Thymus (tissue), 14 donors: Measurements from ENCODE around the gene PSMD11. TPM values are rescaled to one million over a fixed set of nuclear protein-coding genes. Genes with fewer than 3 reads are reported as not detected.
"Not testable (repeated sequence)": the region's sequence is repeated elsewhere in the genome, so short reads cannot be mapped to it uniquely, and the experiment has no call there.

Experiments
- DNase-seq, 9 donors: peaks; one replicate each; pipeline ENCODE4 v3.0.0-alpha.2; 2013; ENCODE audit warnings: low spot score in 9 of 9, low read depth in 6 of 9, missing footprints in 1 of 9
- H3K27ac ChIP-seq, 2 donors: one replicate each; pipeline ENCODE4 v1.5.1; 2013; ENCODE audit warnings: control low read depth in 1 of 2, low read depth in 1 of 2, low read length in 1 of 2, mild to moderate bottlenecking in 1 of 2, moderate library complexity in 1 of 2
- H3K27me3 ChIP-seq, 2 donors: one replicate each; pipeline ENCODE4 v1.5.1; 2013; ENCODE audit warnings: low read length in 1 of 2; ENCODE audit not compliant: control insufficient read depth in 2 of 2, insufficient read depth in 1 of 2
- H3K36me3 ChIP-seq, 2 donors: one replicate each; pipeline ENCODE4 v1.5.1; 2013; ENCODE audit warnings: low read length in 1 of 2, mild to moderate bottlenecking in 1 of 2, moderate library complexity in 1 of 2; ENCODE audit not compliant: control insufficient read depth in 2 of 2, insufficient read depth in 2 of 2
- H3K4me1 ChIP-seq, 2 donors: one replicate each; pipeline ENCODE4 v1.5.1; 2013; ENCODE audit warnings: low read length in 2 of 2; ENCODE audit not compliant: control insufficient read depth in 2 of 2, insufficient read depth in 2 of 2
- H3K4me3 ChIP-seq, 2 donors: one replicate each; pipeline ENCODE4 v1.5.1; 2013; ENCODE audit warnings: low read length in 2 of 2, control low read depth in 1 of 2, mild to moderate bottlenecking in 1 of 2
- H3K9me3 ChIP-seq, 2 donors: one replicate each; pipeline ENCODE4 v1.5.1; 2013; ENCODE audit warnings: low read length in 1 of 2, mild to moderate bottlenecking in 1 of 2; ENCODE audit not compliant: control insufficient read depth in 2 of 2, insufficient read depth in 1 of 2
- WGBS: extraction: QIAGEN DNeasy Blood & Tissue Kit; methylation state at CpG from one replicate; pipeline ENCODE4 v1.1.7; 2013; 5-methylcytosine and 5-hydroxymethylcytosine counted together
- long read RNA-seq, 10 donors: transcript quantifications; one replicate each; lab custom pipeline, GENCODE V29; 2026
- polyA plus RNA-seq: library from polyadenylated mRNA; stranded (reverse); fragments of 200-250 nt; gene quantifications from one replicate; pipeline ENCODE4 v1.2.3, GENCODE V29; 2013
- total RNA-seq: library from RNA; stranded (reverse); fragments of 120-200 nt; gene quantifications from one replicate; pipeline ENCODE4 v1.2.4, GENCODE V29; 2013
- donor health status: healthy.

The PSMD11 gene
- total RNA-seq (57.3 TPM), polyA plus RNA-seq (49.6 TPM)
- long read RNA-seq, donor 1, full-length matches to known transcripts = 3 of 3 reads
- long read RNA-seq, donor 1, partial matches to known transcripts = 0 of 3 reads
- long read RNA-seq, donor 1, other reads (novel, unspliced or antisense) = 0 of 3 reads
- long read RNA-seq, donor 2 = 0 reads
- long read RNA-seq, donor 3, full-length matches to known transcripts = 37 of 42 reads
- long read RNA-seq, donor 3, partial matches to known transcripts = 5 of 42 reads
- long read RNA-seq, donor 3, other reads (novel, unspliced or antisense) = 0 of 42 reads
- long read RNA-seq, donor 4, full-length matches to known transcripts = 12 of 17 reads
- long read RNA-seq, donor 4, partial matches to known transcripts = 5 of 17 reads
- long read RNA-seq, donor 4, other reads (novel, unspliced or antisense) = 0 of 17 reads
- long read RNA-seq, donor 5, full-length matches to known transcripts = 43 of 48 reads
- long read RNA-seq, donor 5, partial matches to known transcripts = 5 of 48 reads
- long read RNA-seq, donor 5, other reads (novel, unspliced or antisense) = 0 of 48 reads
- long read RNA-seq, donor 6, full-length matches to known transcripts = 29 of 34 reads
- long read RNA-seq, donor 6, partial matches to known transcripts = 5 of 34 reads
- long read RNA-seq, donor 6, other reads (novel, unspliced or antisense) = 0 of 34 reads
- long read RNA-seq, donor 7, full-length matches to known transcripts = 34 of 43 reads
- long read RNA-seq, donor 7, partial matches to known transcripts = 9 of 43 reads
- long read RNA-seq, donor 7, other reads (novel, unspliced or antisense) = 0 of 43 reads
- long read RNA-seq, donor 8, full-length matches to known transcripts = 15 of 15 reads
- long read RNA-seq, donor 8, partial matches to known transcripts = 0 of 15 reads
- long read RNA-seq, donor 8, other reads (novel, unspliced or antisense) = 0 of 15 reads
- long read RNA-seq, donor 9, full-length matches to known transcripts = 23 of 23 reads
- long read RNA-seq, donor 9, partial matches to known transcripts = 0 of 23 reads
- long read RNA-seq, donor 9, other reads (novel, unspliced or antisense) = 0 of 23 reads
- long read RNA-seq, donor 10, full-length matches to known transcripts = 22 of 27 reads
- long read RNA-seq, donor 10, partial matches to known transcripts = 5 of 27 reads
- long read RNA-seq, donor 10, other reads (novel, unspliced or antisense) = 0 of 27 reads

DNA sequence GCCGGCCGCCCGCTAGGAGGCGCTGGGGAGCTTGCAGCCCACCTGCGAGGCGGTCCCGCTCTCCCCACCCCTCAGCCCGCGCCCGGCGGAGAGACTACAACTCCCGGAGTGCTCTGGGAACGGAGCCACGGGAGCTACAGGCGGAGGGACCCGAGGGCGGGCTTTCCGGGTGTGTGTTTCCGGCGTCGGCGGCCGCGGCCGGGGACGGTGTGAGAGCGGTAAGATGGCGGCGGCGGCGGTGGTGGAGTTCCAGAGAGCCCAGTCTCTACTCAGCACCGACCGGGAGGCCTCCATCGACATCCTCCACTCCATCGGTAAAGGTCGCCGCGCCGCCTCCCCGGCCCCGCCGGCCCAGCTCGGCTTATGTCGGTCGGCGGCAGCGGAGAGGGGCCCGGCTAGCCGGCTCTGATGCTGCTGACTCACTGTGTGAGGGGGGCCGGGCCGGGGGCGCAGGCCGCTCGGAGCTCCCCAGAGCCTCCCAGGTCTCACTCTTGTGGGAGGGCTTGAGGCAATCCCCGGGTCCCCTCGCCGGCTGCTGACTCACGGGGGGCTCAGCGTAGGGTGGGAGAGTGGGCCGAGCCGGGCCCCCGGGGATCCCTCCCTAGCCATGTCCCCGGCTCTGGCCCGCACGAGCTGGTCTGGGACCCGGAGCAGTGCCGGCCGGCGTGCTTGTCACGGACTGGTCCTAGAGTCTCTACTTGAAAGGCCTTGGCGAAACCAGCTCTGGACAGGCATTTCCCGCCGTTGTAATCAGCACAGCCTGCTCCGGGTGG, at the start of gene PSMD11:
Gene PSMD11, plus strand, starts transcription at position 210 of the 773 bp plus-strand sequence. Its CDS starts 14 bp downstream, at position 224.
- Histone ChIP-seq H3K27me3 (peaks cover 2 to 16% of the 10 kb centered on the region in 2 donors), H3K27ac (peak within 1 kb of the TSS; percentile 70 to 75), H3K36me3 (peaks cover 3 to 25% of the 10 kb centered on the region in 2 donors), H3K4me1 (peaks cover 5 to 7% of the 10 kb centered on the region in 2 donors), H3K4me3 (peak within 1 kb of the TSS; percentile 88 to 91), H3K9me3 (peaks cover 0 to 3% of the 10 kb centered on the region in 2 donors)
- WGBS = under 1% methylated on average over 74 of the region's 74 CpGs
- peak; percentile 90 to 99 (median 97) for DNase-seq

DNA sequence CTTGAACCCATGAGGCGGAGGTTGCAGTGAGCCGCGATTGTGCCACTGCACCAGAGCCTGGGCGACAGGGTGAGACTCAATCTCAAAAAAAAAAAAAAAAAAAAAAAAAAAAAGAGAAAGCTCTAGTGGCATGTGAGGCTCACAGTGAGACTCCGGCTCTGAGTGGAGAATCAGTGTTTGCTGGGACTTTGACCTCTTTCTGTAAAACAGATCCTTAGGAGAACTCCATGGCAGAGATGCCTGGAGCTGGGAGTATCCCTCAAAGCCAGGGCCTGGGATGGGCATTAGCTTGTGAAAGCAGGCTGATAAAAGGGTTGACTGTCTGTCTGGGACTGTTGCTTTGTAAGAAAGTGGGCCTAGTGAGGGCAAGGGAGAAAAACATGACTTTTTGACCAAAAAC, 48.0 kb upstream of the PSMD11 start:
- H3K4me1 ChIP-seq = no peaks in the 10 kb centered on the region
- H3K4me3 ChIP-seq = no peak overlapping the region
- no peaks in the 10 kb centered on the region for H3K27me3 ChIP-seq
- no peaks in the 10 kb centered on the region for H3K36me3 ChIP-seq
- 98% methylated on average over 5 of the region's 5 CpGs for WGBS
- no peak overlapping the region for H3K27ac ChIP-seq
- H3K9me3 ChIP-seq = no peaks in the 10 kb centered on the region
- no peak for DNase-seq

DNA sequence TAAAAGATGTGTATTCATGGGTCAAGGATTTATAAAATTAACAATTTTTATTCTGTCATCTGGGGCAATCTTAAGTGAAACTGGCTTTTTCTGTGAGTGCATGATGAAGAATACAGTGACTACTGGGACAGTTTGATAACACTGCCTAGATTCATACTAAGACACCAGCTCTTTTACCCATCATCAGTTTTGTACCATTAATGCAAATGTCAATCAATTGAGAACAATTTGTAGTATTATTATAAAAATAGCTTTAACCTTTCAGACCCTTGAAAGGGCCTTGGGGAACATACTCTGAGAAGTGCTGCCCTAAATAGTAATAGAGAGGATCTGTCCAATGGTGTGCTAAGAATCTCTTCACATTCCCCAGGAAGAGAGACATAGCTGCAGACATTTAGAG, 45.4 kb upstream of the PSMD11 start:
- no peak for DNase-seq
- H3K4me3 ChIP-seq = no peak overlapping the region
- no peaks in the 10 kb centered on the region for H3K36me3 ChIP-seq
- H3K4me1 ChIP-seq = no peaks in the 10 kb centered on the region
- H3K27ac ChIP-seq = no peak overlapping the region
- H3K27me3 ChIP-seq = no peaks in the 10 kb centered on the region
- H3K9me3 ChIP-seq = no peaks in the 10 kb centered on the region

DNA sequence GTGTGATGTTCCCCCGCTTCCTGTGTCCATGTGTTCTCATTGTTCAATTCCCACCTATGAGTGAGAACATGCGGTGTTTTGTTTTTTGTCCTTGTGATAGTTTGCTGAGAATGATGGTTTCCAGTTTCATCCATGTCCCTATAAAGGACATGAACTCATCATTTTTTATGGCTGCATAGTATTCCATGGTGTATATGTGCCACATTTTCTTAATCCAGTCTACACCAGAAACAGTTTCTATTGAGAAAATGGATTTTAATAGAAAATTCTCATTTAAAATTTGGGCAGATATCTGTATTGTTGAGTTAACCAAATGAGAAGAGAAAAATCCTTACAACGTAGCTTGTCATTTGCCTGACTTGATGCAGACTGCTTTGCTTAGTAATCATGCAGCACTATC, 34.2 kb upstream of the PSMD11 start:
- not testable (repeated sequence) for H3K9me3 ChIP-seq, DNase-seq, H3K27me3 ChIP-seq, H3K36me3 ChIP-seq, H3K27ac ChIP-seq, H3K4me1 ChIP-seq, H3K4me3 ChIP-seq
- WGBS = 100% methylated on average over 3 of the region's 3 CpGs

DNA sequence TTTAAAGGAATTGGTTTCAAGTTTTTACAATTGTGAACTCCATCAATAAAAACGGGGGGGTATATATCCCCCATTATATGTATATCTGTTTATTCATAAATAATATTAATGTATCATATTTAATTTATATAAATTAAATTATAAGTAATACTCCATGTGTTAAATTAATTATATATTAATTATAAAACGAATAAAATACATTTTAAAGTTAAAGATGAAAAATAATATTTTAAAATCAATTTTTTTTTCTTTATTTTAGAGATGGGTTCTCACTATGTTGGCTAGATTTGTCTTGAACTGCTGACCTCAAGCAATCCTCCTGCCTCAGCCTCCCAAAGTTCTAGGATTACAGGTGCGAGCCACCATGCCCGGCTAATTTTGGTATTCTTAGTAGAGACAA, 17.4 kb upstream of the PSMD11 start:
- Histone ChIP-seq H3K27me3 (no peaks in the 10 kb centered on the region), H3K27ac (no peak overlapping the region), H3K4me3 (no peak overlapping the region), H3K9me3 (peaks cover 4 to 8% of the 10 kb centered on the region in 2 donors), H3K4me1 (no peaks in the 10 kb centered on the region), H3K36me3 (no peaks in the 10 kb centered on the region)
- DNase-seq = no peak
- WGBS = 91% methylated on average over 4 of the region's 4 CpGs

DNA sequence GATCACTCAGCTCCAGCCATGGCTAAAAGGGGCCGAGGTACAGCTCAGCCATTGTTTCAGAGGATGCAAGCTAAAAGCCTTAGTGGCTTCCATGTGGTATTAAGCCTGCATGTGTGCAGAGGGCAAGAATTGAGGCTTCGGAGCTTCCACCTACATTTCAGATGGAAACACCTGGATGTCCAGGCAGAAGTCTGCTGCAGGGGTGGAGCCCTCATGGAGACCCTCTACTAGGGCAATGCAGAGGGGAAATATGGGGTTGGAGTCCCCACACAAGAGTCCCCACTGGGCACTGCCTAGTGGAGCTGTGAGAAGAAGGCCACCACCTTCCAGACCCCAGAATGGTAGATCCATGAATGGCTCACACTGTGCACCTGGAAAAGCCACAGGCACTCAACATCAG, 14.7 kb upstream of the PSMD11 start:
- H3K27me3 ChIP-seq = no peaks in the 10 kb centered on the region
- peaks cover 4 to 8% of the 10 kb centered on the region in 2 donors for H3K9me3 ChIP-seq
- H3K27ac ChIP-seq = no peak overlapping the region
- H3K4me1 ChIP-seq = no peaks in the 10 kb centered on the region
- H3K36me3 ChIP-seq = no peaks in the 10 kb centered on the region
- DNase-seq = no peak
- 95% methylated on average over 2 of the region's 2 CpGs for WGBS
- H3K4me3 ChIP-seq = no peak overlapping the region

DNA sequence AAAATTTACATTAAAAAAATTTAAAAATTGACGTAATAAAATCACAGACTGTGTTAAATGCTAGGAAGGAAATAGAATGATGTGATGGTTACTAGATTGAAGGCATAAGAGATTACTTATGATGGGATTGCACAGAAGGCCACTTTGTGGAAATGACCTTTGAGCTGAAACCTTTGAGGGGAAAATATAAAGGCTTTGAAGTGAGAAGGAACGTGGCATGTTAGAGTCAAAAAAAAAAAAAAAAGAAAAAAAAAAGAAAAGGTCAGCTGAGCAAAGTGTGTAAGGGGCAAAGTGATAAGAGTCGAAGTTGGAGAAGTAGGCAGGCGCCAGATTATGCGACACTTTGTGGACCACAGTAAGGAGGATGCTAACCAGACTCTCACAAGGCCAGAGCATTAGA, 3.6 kb upstream of the PSMD11 start:
- no peak overlapping the region for H3K27ac ChIP-seq
- H3K27me3 ChIP-seq = peaks cover 2 to 16% of the 10 kb centered on the region in 2 donors
- DNase-seq = no peak
- H3K36me3 ChIP-seq = no peaks in the 10 kb centered on the region
- H3K4me1 ChIP-seq = peaks cover 5 to 7% of the 10 kb centered on the region in 2 donors
- H3K4me3 ChIP-seq = no peak overlapping the region
- 91% methylated on average over 5 of the region's 5 CpGs for WGBS
- peaks cover 0 to 3% of the 10 kb centered on the region in 2 donors for H3K9me3 ChIP-seq

DNA sequence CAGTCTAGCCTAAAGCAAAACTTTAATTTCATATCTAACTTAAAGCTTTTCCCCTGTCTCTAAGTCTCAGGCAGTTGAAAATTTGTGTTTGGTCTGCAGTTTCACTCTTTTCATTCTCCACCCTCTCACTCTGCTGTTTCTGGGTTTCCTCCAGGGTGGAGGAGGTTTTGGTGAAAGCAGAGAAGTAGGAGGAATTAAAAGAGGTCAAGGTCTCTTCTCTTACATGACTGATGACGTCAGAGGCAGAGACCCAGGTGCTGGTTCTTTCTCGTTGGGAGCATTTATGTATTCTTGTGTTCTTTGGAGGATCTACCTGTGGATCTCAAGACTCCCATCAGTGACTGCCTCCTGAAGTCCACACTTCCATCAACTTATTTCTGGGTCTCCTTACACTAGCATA, 2.4 kb upstream of the PSMD11 start:
- H3K36me3 ChIP-seq = peaks cover 0 to 2% of the 10 kb centered on the region in 2 donors
- H3K4me3 ChIP-seq = no peak overlapping the region
- H3K27me3 ChIP-seq = peaks cover 2 to 16% of the 10 kb centered on the region in 2 donors
- no peak for DNase-seq
- peaks cover 5 to 7% of the 10 kb centered on the region in 2 donors for H3K4me1 ChIP-seq
- H3K9me3 ChIP-seq = peaks cover 0 to 3% of the 10 kb centered on the region in 2 donors
- H3K27ac ChIP-seq = no peak overlapping the region
- 91% methylated on average over 2 of the region's 2 CpGs for WGBS
